HUES48 (cell line): ENCODE measurements around the gene TPD52L2.
A peak's percentile ranks its signal among the peaks of the same experiment; 100 is the strongest.

ENCODE experiments used
- H3K27ac ChIP-seq: one replicate; pipeline ENCODE4 v1.7.0; 2013; ENCODE audit warnings: low read depth, low read length, inconsistent platforms
- H3K27me3 ChIP-seq: 2 replicates; pipeline ENCODE4 v1.6.1; 2013; ENCODE audit warnings: mild to moderate bottlenecking, low read length; ENCODE audit not compliant: control insufficient read depth, insufficient read depth
- H3K36me3 ChIP-seq: 2 replicates; pipeline ENCODE4 v1.6.1; 2013; ENCODE audit warnings: low read length; ENCODE audit not compliant: control insufficient read depth, insufficient read depth
- H3K4me1 ChIP-seq: 2 replicates; pipeline ENCODE4 v1.6.1; 2013; ENCODE audit warnings: mild to moderate bottlenecking, low read length; ENCODE audit not compliant: control insufficient read depth, insufficient read depth
- H3K4me3 ChIP-seq: 2 replicates; pipeline ENCODE4 v1.5.1; 2013; ENCODE audit warnings: mild to moderate bottlenecking, low read depth, low read length
- H3K9ac ChIP-seq: 2 replicates; pipeline ENCODE4 v1.6.1; 2013; ENCODE audit warnings: mild to moderate bottlenecking, low read depth, low read length, moderate library complexity
- H3K9me3 ChIP-seq: 2 replicates; pipeline ENCODE4 v1.6.1; 2013; ENCODE audit warnings: low read length; ENCODE audit not compliant: control insufficient read depth, insufficient read depth

TPD52L2 gene

DNA sequence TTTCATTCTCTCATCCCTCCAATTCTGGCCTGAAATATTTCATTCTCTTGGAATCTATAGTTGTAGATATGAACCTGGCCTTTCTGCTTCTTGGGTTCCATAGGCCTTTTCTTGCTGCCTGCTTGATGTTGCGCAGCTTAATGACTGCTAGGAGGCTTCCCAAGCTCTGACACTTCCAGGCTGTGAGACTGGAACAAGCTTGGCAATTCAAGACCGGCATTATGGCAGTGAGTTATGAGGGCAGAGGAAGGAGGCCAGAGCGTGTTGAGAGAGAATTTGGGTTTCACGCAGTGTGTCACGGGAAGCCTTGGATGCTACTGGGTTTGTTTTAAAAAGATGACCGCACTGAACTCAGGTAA lies 28.9 kb downstream of the TPD52L2 start:
- Histone ChIP-seq H3K27me3 (no peaks in the 10 kb centered on the region), H3K4me3 (peak overlapping the region; percentile 90), H3K36me3 (peaks cover 29% of the 10 kb centered on the region), H3K4me1 (peaks cover 14% of the 10 kb centered on the region), H3K27ac (no peak overlapping the region), H3K9ac (no peak overlapping the region), H3K9me3 (no peaks in the 10 kb centered on the region)

DNA sequence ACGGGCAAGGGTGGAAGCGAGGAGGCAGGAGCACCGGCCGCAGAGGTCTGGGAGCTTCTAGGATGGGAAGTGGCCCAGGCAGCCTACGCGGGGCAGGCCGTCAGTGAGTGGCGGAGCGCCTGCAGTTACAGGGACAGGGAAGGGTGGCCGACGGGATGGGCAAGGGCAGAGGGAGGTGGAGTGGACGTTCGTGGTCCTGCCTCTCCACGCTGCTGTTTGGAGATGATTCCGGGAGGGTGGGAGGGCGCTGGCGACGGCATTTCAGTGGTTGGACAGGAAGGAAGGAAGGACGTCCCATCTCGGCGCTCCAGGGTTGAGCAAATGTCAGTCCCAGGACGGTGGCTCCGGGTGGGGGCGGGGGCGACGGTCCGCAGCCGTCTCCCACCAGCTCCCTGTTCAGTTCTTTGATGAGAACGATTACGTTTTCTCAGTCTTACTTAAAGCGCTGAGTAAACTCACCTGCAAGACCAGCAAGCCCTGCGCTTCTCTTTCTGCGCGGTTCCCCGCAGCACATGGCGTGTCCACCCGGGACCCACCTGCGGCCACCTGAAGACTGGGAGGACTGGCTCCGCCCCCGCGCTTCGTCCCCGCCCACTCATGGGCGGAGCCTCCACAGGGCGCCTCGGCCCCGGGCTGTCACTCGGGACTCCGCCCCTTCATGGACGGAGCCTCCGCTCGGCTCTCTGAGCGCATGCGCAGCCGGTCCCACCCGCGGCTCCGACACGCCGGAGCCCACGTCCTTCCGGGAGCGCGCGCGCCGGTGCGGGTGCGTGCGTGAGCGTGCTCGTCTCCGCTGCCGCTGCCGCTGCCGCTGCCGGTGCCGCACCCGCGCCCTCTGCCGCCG lies 29.5 kb downstream of the TPD52L2 start, which contains the start of gene DNAJC5:
TSS of gene DNAJC5 (plus strand) at position 769 of the 844 bp plus-strand sequence. CDS start 33,220 bp downstream, outside the sequence.
- H3K4me3 ChIP-seq, result peak within 1 kb of the TSS; percentile 90
- no peak within 1 kb of the TSS for H3K9ac ChIP-seq
- H3K36me3 ChIP-seq, result peaks cover 23% of the 10 kb centered on the region
- H3K27ac ChIP-seq, result peak within 1 kb of the TSS; percentile 50
- H3K4me1 ChIP-seq, result peaks cover 14% of the 10 kb centered on the region
- no peaks in the 10 kb centered on the region for H3K27me3 ChIP-seq
- no peaks in the 10 kb centered on the region for H3K9me3 ChIP-seq

DNA sequence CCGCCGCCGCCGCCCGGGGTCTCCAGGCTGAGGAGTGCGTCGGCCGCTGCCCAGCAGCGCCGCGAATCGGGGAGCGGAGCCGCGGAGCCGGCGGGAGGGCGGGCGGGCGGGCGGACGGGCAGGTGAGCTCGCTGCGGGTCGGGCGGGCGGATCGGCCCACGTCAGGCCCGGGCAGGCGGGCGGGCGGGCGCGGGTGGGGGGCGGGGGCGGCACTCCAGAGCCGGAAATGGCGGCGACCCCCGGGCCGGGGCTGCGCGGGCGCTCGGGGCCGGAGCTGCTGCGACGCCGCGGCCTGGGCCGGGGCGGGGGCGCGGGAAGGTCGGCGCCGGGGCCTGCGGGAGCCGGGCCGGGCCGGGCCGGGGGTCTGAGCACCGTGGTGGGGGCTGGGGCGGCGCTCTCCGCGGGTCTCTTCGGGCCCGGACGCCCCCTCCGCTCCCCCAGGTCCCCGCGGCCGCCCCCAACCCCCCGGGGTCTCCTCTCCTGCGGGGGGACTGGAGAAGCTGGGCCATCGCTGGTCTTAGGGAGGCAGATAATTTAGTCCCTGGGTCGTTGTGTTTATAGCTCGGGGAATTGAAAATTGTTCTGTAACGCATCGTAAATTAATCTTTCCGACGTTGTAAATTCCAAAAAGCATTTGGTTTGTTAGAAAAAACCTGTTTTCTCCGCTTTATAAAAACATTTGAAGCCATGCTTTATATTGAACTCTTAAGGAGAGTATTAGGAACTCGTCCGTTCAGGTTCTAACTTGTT lies 30.3 kb downstream of the TPD52L2 start:
- H3K9ac ChIP-seq, result no peak overlapping the region
- H3K4me1 ChIP-seq, result peaks cover 14% of the 10 kb centered on the region
- peak overlapping the region; percentile 50 for H3K27ac ChIP-seq

GRCh38 chr20:63895952-63896263 lies 30.8 kb downstream of the TPD52L2 start:
- Histone ChIP-seq H3K36me3 (peaks cover 9% of the 10 kb centered on the region; the same call in 1 of the 2 replicates), H3K9ac (no peak overlapping the region), H3K27me3 (no peaks in the 10 kb centered on the region), H3K4me1 (peaks cover 14% of the 10 kb centered on the region), H3K4me3 (peak overlapping the region; percentile 80), H3K27ac (peak overlapping the region; percentile 50), H3K9me3 (no peaks in the 10 kb centered on the region)

More for the DNA sequence above, 30.3 kb downstream of the TPD52L2 start:
- Histone ChIP-seq H3K27me3 (no peaks in the 10 kb centered on the region), H3K9me3 (no peaks in the 10 kb centered on the region), H3K4me3 (peak overlapping the region; percentile 90), H3K36me3 (peaks cover 15% of the 10 kb centered on the region)

- no peak overlapping the region for H3K9ac ChIP-seq
- peak overlapping the region; percentile 26 for H3K27ac ChIP-seq
- H3K27me3 ChIP-seq, result no peaks in the 10 kb centered on the region
- H3K4me1 ChIP-seq, result peaks cover 14% of the 10 kb centered on the region
- H3K36me3 ChIP-seq, result 0 out of 2 replicates have a peak, but pooled peaks cover 4% of the 10 kb centered on the region
- peak overlapping the region; percentile 80 for H3K4me3 ChIP-seq
- no peaks in the 10 kb centered on the region for H3K9me3 ChIP-seq
Observed at GRCh38 chr20:63896264-63897105, 31.4 kb downstream of the TPD52L2 start.

- H3K9ac ChIP-seq, result no peak overlapping the region
- no peaks in the 10 kb centered on the region for H3K27me3 ChIP-seq
- H3K4me1 ChIP-seq, result peaks cover 14% of the 10 kb centered on the region
- H3K4me3 ChIP-seq, result no peak overlapping the region
- H3K36me3 ChIP-seq, result no peaks in the 10 kb centered on the region
- no peaks in the 10 kb centered on the region for H3K9me3 ChIP-seq
- no peak overlapping the region for H3K27ac ChIP-seq
Observed at GRCh38 chr20:63897978-63898561, 33.0 kb downstream of the TPD52L2 start.

- no peaks in the 10 kb centered on the region for H3K36me3 ChIP-seq
- H3K9me3 ChIP-seq, result no peaks in the 10 kb centered on the region
- H3K4me3 ChIP-seq, result no peak overlapping the region
- H3K9ac ChIP-seq, result no peak overlapping the region
- no peaks in the 10 kb centered on the region for H3K27me3 ChIP-seq
- H3K27ac ChIP-seq, result no peak overlapping the region
- peaks cover 14% of the 10 kb centered on the region for H3K4me1 ChIP-seq
Observed at GRCh38 chr20:63898882-63899558, 34.0 kb downstream of the TPD52L2 start.

GRCh38 chr20:63900413-63900812 lies 35.3 kb downstream of the TPD52L2 start:
- Histone ChIP-seq H3K36me3 (no peaks in the 10 kb centered on the region), H3K4me1 (peaks cover 11% of the 10 kb centered on the region; the same call in 1 of the 2 replicates), H3K27ac (no peak overlapping the region), H3K9me3 (no peaks in the 10 kb centered on the region), H3K4me3 (no peak overlapping the region), H3K27me3 (no peaks in the 10 kb centered on the region), H3K9ac (no peak overlapping the region)

- H3K9ac ChIP-seq, result no peak overlapping the region
Observed at GRCh38 chr20:63903796-63904561, 38.9 kb downstream of the TPD52L2 start.

More at GRCh38 chr20:63903796-63904561, 38.9 kb downstream of the TPD52L2 start:
- Histone ChIP-seq H3K4me1 (no peaks in the 10 kb centered on the region), H3K4me3 (no peak overlapping the region), H3K27me3 (no peaks in the 10 kb centered on the region), H3K36me3 (no peaks in the 10 kb centered on the region), H3K9me3 (no peaks in the 10 kb centered on the region), H3K27ac (no peak overlapping the region)
